DLD1 (cell line): ENCODE measurements around the gene DHX8.
"Not testable (repeated sequence)": the region's sequence is repeated elsewhere in the genome, so short reads cannot be mapped to it uniquely, and the experiment has no call there.

Experiments
- in situ Hi-C: cut with HindIII; loops from 2 replicates; pipeline ENCODE4 v1.10.0; 2017; ENCODE audit warnings: low sequenced_read_pairs

Gene DHX8

DNA sequence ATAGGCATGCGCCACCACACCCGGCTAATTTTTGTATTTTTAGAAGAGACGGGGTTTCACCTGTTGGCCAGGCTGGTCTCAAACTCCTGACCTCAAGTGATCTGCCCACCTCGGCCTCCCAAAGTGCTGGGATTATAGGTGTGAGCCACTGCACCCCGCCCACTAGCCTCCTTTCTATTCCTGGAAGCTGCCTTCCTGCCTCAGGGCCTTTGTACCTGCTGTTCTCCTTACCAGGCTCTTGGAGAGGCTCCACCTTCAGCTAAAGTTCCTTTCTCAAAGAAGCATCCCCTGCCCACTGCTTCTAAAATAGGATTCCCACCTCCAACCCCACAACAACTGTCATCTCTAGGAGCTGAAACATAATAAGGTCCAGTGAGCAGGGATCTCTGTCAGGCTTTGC, 23.9 kb upstream of the DHX8 start:
- in situ Hi-C loops, result not testable (repeated sequence)

DNA sequence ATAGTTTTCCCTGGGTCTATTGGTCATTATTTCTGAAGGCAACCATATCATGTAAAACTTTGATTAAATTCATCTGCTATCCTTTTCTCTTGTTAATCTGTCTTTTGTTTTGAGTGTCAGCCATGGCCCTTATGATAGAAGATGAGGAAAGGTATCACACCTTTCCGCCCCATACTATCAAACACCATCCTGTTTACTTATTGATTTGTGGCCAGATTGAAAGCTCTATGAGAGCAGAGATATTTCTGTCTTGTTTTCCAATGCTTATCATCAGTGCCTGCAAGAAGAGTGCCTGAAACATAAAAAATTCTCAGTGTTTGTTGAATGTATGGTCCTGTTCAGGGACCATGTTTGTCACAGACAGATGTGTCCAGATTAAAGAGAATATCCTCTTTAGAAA, 22.6 kb upstream of the DHX8 start:
- in situ Hi-C loops, result no loop called here

DNA sequence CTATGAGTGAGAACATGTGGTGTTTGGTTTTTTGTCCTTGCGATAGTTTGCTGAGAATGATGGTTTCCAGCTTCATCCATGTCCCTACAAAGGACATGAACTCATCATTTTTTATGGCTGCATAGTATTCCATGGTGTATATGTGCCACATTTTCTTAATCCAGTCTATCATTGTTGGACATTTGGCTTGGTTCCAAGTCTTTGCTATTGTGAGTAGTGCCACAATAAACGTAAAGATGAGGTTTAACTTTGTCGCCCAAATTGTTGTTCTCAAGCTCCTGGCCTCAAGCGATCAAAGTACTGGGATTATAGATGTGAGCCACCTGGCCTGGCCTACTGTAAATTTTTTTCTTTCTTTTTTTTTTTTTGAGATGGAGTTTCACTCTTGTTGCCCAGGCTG, 21.2 kb upstream of the DHX8 start:
- in situ Hi-C loops, result not testable (repeated sequence)

DNA sequence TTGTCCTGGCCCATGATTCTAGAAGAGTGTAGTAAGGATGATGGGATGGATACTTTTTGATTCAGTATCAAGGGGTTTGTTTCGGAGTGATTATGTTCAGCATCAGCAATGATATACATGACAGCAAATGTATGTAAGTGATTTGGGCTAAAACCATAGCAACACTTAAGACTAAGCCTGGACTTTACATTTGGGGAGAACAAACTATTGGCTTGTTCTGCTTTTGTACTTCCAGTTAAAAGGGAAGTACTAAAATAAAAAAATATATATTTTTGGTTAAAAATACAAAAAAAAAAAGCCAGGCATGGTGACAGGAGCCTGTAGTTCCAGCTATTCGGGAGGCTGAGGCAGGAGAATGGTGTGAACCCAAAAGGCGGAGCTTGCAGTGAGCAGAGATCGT, 20.5 kb upstream of the DHX8 start:
- in situ Hi-C loops, result no loop called here

DNA sequence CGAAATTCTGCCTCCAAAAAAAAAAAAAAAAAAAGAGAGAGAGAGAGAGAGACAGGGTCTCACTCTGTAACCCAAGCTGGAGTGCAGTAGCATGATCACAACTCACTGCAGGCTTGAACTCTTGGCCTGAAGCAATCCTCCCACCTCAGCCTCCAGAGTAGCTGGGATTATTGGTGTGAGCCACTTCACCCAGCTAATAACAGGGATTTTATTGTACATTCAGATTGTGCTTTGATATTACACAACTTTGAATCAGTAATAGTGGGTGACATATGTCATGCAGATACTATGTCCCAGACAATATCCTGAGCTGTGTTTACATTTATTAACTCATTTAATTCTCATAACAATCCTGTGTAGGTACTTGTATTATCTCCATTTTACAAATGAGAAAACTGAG, 19.7 kb upstream of the DHX8 start:
- in situ Hi-C loops, result no loop called here

DNA sequence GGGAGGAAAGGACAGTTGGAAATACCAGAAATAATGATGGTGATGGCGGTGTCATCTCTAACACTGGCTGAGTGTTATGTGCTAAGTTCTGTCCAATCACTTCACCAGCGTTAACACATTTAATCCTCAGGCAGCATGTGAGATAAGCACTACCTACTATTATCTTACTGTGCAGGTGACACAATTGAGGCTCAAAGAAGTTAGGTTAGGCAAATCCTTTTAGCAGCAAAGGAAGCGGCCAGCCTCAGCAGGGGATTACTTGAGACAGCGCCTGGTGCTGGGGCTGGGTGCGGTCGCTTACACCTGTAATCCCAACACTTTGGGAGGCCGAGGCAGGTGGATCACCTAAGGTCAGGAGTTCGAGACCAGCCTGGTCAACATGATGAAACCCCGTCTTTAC, 18.7 kb upstream of the DHX8 start:
- in situ Hi-C loops, result no loop called here

DNA sequence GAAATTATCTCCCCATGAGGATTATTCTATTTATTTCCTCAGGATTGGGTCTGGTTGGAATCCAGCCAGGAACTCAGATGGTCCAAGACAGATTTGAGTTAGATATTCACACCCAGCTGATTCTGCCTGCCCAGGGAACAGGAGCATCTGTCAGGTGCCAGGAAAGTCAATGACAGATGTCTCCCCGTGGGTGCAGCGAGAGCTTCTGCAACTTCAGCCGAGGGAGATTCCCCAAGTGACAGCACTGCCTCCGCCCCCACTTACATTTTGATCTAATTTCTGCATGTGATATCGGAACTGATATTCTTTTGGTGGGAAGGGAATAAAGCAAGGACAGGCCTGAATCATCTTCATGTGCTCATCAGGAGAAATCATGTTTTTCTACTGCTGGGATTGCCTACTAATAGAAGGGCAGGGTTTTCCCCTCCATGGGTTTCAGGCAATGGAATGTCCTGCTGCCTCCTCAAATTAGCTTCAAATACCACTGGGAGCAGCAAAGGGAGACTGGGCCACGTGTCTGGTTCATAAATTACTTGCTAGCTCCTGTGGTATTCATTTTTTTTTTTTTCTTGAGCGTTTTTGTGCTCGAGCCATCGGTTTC, 15.7 kb upstream of the DHX8 start:
- in situ Hi-C loops, result no loop called here

DNA sequence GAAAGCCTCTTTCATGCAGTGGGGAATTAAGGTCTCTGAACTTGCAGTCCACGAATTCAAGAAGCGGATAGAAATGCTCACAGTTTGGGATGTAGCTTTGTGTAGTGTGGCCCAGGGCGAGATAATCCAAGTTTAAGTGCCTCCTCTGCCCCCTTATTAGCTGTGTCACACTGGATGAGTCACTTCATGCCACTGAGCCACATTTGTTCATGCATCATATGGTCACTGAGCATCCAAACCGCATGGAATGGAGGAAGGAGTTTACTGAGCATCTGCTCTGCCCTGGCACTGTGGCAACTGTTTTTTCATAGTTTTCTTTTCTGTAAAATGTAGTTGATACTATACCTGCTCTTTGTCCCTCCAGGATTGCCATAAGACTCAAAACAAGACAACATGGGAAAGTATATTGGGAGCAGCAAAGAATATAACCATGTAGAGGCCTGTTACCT, 15.1 kb upstream of the DHX8 start:
- in situ Hi-C loops, result no loop called here

DNA sequence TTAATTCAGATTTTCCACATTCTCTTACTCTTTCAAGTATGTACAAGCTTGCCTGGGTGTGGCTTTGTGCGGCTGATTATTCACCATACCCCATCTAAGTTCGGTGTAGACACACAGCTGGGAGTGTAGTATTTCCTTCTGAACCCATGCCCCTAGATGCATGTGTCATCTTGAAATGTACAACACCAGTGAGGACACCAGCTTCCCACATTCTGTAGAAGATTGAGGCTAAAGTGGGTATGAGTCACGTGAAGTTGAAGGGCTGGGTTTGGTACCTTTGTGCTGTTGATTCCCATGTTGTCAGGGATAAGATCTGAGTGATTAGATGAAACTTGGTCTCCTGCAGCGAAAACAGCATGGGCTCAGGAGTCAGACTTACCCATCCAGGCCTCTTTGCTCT, 14.6 kb upstream of the DHX8 start:
- in situ Hi-C loops, result no loop called here

DNA sequence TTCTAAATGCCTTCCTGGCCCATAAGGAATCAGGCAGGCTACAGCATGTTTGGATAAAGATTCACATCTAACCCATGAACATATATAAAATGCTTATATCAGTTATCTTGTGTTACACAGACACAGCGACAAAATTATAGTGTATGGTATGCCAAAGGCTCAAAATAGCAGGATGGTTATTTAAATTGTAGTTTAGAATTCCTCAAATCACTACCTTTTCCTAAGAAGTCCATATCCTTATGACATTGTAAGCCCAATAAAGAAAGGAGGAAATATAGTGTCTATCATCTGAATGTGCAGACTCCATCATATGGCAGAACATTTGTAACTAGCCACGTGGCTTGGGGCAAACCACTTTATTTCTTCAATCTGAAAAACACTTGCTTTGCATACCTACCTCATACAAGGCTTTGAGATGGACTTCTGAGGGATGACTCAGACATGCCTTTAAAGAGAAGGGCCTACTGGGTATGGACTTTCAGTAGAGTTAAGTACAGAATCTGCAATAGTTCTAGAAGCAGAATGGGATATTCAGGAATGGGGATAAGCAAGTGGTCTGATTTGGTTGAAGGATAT, 12.1 kb upstream of the DHX8 start:
- in situ Hi-C loops, result no loop called here

DNA sequence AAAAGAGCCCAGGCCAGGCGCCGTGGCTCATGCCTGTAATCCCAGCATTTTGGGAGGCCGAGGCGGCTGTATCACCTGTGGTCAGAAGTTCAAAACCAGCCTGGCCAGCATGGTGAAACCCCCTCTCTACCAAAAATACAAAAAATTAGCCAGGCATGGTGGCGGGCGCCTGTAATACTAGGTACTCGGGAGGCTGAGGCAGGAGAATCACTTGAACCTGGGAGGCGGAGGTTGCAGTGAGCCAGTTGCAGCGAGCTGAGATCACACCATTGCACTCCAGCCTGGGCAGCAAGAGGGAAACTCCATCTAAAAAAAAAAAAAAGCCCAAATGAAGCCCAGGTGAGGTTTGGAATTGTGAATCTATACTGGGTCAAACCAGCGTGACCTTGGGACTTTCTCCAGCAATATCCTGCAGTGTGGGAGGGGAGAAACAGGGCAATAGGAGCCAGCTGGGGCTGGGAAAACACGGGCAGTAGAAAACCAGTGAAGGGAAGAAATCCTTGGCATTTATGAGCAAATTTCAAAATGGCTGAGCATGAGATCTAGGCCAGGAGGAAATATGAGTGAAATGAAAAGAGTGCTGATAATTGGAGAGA, 8.2 kb upstream of the DHX8 start:
- in situ Hi-C loops, result no loop called here

DNA sequence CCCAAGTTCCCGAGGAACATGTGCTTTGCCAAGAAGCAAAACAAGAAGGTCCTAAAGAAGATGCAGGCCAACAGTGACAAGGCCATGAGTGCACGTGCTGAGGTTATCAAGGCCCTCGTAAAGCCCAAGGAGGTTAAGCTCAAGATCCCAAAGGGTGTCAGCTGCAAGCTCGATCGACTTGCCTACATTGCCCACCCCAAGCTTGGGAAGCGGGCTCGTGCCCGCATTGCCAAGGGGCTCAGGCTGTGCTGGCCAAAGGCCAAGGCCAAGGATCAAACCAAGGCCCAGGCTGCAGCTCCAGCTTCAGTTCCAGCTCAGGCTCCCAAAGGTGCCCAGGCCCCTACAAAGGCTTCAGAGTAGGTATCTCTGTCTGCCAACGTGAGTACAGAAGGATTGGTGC, 7.5 kb upstream of the DHX8 start:
- in situ Hi-C loops, result not testable (repeated sequence)

DNA sequence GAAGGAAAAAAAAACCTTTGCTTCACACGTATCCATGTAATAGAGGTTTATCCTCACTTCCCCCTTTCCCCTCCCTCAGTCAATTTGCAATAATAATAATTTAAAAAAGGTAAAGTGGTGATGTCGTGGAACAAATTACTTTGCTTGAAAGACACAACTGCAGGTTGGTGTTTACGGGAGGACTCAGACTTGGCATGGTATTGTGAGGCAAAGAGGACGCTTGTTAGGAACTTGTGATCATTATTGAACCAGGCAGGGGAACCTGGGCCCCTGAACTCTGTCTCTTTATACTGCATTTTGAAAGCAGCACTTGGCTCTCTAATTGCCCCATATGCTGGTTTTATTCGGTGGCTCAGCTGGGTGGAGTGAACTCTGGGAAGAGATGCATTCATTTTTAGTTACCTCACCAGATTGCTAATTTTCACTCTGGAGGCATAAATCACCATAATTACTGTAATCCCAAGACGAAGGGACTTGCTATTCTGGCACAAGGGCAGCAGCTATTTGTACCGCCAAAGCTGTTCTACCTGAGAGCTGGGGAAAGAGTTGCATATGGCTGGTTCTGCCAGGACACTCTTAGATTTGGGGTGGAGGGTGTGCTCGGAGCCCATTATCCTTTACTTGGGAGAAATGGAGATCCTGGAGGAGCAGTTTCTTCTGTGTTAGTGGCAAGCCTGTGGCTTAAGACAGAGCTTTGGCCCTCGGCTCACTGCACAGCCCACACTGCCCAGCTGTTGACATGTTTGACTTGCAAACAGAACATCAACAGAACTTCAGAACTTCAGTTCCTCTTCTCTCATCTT, 5.7 kb upstream of the DHX8 start:
- in situ Hi-C loops, result no loop called here

DNA sequence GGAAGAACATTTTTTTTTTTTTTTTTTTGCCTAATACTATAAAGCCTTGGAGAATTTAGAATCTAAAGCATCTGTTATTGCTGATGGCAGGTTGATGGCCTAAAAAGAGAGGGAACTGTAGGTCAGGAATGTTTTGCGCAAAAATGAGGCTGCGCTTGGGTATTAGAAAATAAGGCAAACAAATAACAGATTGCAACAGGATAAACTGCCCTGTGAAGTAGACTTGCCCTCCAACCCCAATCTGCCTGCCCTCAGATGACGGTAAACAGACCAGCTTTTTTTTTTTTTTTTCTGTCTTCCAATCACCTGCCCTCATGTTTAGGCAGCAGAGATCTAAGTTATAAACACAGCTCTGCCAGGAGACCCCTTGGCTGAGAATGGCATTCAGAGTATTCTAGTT, 3.8 kb upstream of the DHX8 start:
- in situ Hi-C loops, result no loop called here

DNA sequence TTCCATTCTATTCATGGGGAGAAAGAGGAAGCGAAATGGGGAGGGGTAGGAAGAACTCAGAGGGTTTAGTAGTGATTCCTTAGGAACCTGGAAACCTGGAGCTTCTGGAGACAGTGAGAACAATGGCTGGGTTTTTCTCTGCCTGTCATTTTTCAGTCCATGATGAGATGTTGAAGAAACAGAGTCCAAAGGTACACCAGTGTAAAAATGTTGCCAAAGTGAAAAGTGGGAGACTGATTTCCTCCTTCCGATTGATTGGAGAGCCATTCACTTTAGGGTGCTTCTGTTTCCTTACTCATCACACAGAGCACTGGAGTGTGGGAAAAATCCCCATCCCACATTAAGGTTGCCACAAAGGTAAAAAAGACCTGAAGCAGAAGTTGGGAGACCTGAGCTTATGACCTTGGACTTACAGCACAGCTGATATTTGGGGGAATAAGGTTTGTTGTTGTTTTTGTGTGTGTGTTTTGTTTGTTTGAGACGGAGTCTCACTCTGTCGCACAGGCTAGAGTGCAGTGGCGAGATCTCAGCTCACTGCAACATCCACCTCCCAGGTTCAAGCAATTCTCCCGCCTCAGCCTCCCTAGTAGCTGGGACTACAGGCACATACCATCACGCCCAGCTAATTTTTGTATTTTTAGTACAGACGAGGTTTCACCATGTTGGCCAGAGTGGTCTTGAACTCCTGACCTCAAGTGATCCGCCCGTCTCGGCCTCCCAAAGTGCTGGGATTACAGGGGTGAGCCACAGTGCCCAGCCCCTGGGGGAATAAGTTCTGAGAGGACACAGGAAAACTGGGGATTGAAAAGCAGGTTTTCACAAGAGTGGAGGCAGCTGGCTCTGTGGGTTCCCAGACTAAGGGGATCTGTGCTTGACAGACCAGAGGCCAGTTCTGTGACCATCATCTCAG, 1.4 kb upstream of the DHX8 start:
- in situ Hi-C loops, result no loop called here

DNA sequence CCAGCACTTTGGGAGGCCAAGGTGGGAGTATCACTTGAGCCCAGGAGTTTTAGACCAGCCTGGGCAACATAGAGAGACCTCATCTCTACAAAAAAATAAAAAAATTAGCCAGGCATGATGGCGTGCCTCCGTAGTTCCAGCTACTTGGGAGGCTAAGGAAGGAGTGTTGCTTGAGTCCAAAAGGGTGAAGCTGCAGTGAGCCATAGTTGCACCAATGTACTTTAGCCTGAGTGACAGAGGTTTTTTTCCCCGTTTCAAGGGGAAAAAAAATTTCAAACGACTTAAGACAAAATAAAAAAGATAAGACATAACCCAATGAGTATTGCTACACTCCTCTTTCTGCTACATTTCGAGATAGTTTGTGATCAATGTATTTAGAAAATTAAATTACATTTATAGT, 6.8 kb downstream of the DHX8 start:
- in situ Hi-C loops, result no loop called here

DNA sequence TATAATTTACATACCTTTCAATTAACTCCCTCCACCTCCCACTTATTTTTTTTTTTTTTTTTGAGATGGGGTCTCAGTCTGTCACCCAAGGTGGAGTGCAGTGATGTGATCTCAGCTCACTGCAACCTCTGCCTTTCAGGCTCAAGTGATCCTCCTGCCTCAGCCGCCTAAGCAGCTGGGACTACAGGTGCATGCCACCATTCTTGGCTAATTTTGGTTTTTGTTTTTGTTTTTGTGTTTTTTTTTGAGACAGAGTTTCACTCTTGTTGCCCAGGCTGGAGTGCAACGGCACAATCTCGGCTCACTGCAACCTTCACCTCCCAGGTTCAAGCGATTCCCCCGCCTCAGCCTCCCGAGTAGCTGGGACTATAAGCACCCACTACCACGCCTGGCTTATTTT, 25.7 kb downstream of the DHX8 start:
- in situ Hi-C loops, result loop anchor here (10.0 kb wide), 1 partner anchor 175 kb away; no protein-coding TSS in a partner anchor

DNA sequence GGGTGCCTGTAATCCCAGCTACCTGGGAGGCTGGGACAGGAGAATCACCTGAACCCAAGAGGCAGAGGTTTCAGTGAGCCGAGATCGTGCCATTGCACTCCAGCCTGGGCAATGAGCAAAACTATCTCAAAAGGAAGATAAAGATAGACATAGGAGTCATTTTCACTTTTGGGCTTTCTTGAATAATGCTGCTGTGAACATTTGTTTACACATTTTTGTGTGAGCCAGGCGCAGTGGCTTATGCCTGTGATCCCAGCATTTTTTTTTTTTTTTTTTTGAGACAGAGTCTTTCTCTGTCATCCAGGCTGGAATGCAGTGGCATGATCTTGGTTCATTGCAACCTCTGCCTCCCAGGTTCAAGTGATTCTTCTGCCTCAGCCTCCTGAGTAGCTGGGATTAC, 27.4 kb downstream of the DHX8 start:
- in situ Hi-C loops, result not testable (repeated sequence)

DNA sequence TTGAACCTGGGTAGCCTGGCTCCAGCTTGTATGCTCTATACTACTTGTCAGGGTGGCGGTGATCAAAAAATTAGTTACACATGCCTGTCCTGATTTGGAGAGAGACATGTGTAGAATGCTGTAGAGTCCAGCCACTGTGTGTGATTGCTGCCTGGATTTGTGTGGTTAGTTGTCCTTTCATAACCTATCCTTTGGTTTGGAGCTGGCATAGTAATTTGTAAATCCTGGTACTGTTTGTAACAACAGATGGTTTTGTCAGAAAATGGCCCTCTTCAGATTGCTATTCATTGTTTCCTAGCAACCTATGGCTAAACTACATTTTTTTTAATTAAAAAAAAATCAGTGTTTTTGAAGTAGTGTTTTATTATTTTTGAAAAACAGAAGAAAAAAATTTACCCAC, 31.9 kb downstream of the DHX8 start:
- in situ Hi-C loops, result no loop called here

DNA sequence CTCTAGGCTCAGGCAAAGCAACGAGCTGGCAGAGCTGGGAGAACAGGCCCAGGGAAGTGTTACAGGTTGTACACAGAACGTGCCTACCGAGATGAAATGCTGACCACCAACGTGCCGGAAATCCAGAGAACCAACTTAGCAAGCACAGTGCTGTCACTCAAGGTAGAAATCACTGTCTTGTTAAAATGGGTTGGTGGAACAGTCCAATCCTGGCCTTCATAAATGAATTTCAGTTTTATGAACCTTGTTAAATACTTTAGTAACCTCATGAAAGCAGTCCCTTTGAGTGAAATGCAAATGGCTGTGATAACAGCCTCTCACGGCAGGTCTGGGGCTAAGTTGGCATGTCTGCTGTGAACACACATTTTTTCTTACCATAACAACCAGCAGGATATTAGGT, 33.4 kb downstream of the DHX8 start:
- in situ Hi-C loops, result no loop called here
